Measurements from ENCODE around the gene ZMYND15.

ZMYND15 gene

GRCh38 chr17:4785311-4786105, 45.9 kb downstream of the ZMYND15 start:
- no peak overlapping the region for H4K8ac ChIP-seq (ENCODE audit: low read length)
- H3K27me3 ChIP-seq (ENCODE audit: control insufficient read depth in 1 of 2, insufficient read depth in 1 of 2, low read length in 2 of 2), result peaks cover 8 to 39% of the 10 kb centered on the region in 2 experiments
- no peak overlapping the region for H3K4me2 ChIP-seq (ENCODE audit: low read length, poor library complexity, severe bottlenecking)
- no peak overlapping the region for H2BK15ac ChIP-seq (ENCODE audit: low read depth, poor library complexity, severe bottlenecking)
- H3K4me1 ChIP-seq (ENCODE audit: control insufficient read depth, insufficient read depth, low read depth, low read length), result peaks cover 15% of the 10 kb centered on the region
- H3K14ac ChIP-seq (ENCODE audit: low read length in 2 of 2), result no peak overlapping the region
- no peak overlapping the region for H4K91ac ChIP-seq (ENCODE audit: low read length)
- no peak overlapping the region for H3K27ac ChIP-seq (ENCODE audit: low read length, poor library complexity, severe bottlenecking)
- peak overlapping the region; percentile 46 for H3K9ac ChIP-seq (ENCODE audit: low read length)
- peak overlapping the region in 1 of 2 experiments; percentile 69 for H3K4me3 ChIP-seq (ENCODE audit: insufficient read depth in 1 of 2, low read depth in 1 of 2, low read length in 2 of 2)
- no peak overlapping the region for H3K23ac ChIP-seq (ENCODE audit: low read length in 2 of 2)
- 93% methylated on average over 61 of the region's 61 CpGs for WGBS
- H3K9me3 ChIP-seq (ENCODE audit: control insufficient read depth, low read length), result no peaks in the 10 kb centered on the region
- no peak overlapping the region for H2BK12ac ChIP-seq (ENCODE audit: low read length in 2 of 2)
- no peak overlapping the region for H2BK5ac ChIP-seq (ENCODE audit: low read depth, low read length, poor library complexity, severe bottlenecking)
- no peak overlapping the region for H3K4ac ChIP-seq (ENCODE audit: low read depth in 1 of 2, low read length in 2 of 2)
- peaks cover 7% of the 10 kb centered on the region for H3K79me1 ChIP-seq (replicated peaks; ENCODE audit: low read length, poor library complexity, severe bottlenecking)
- H3K18ac ChIP-seq (ENCODE audit: low read depth in 1 of 2, low read length in 2 of 2), result no peak overlapping the region
- no peak for DNase-seq
- no peaks in the 10 kb centered on the region for H3K36me3 ChIP-seq (ENCODE audit: control insufficient read depth in 1 of 2, insufficient read depth in 2 of 2, low read depth in 1 of 2, low read length in 2 of 2)
- H2BK120ac ChIP-seq (ENCODE audit: low read depth, low read length), result no peak overlapping the region
- no peak overlapping the region for H2AFZ ChIP-seq (ENCODE audit: low read depth, low read length)
- no peak overlapping the region for H2AK5ac ChIP-seq (ENCODE audit: low read length, severe bottlenecking)

- Histone ChIP-seq H3K27ac (ENCODE audit: low read length, poor library complexity, severe bottlenecking) (no peak within 1 kb of the TSS), H2BK5ac (ENCODE audit: low read depth, low read length, poor library complexity, severe bottlenecking) (no peak within 1 kb of the TSS), H3K4me1 (ENCODE audit: control insufficient read depth, insufficient read depth, low read depth, low read length) (peaks cover 15% of the 10 kb centered on the region), H2BK120ac (ENCODE audit: low read depth, low read length) (no peak within 1 kb of the TSS), H3K4me3 (ENCODE audit: insufficient read depth in 1 of 2, low read depth in 1 of 2, low read length in 2 of 2) (peak within 1 kb of the TSS in 1 of 2 experiments; percentile 69), H2AFZ (ENCODE audit: low read depth, low read length) (no peak within 1 kb of the TSS), H4K91ac (ENCODE audit: low read length) (no peak within 1 kb of the TSS), H2BK12ac (ENCODE audit: low read length in 2 of 2) (no peak within 1 kb of the TSS), H3K9me3 (ENCODE audit: control insufficient read depth, low read length) (no peaks in the 10 kb centered on the region), H2AK5ac (ENCODE audit: low read length, severe bottlenecking) (no peak within 1 kb of the TSS), H4K8ac (ENCODE audit: low read length) (no peak within 1 kb of the TSS), H3K9ac (ENCODE audit: low read length) (peak within 1 kb of the TSS; percentile 46), H3K79me1 (replicated peaks; ENCODE audit: low read length, poor library complexity, severe bottlenecking) (peaks cover 7% of the 10 kb centered on the region), H3K4me2 (ENCODE audit: low read length, poor library complexity, severe bottlenecking) (no peak within 1 kb of the TSS), H3K36me3 (ENCODE audit: control insufficient read depth in 1 of 2, insufficient read depth in 2 of 2, low read depth in 1 of 2, low read length in 2 of 2) (no peaks in the 10 kb centered on the region), H3K27me3 (ENCODE audit: control insufficient read depth in 1 of 2, insufficient read depth in 1 of 2, low read length in 2 of 2) (peaks cover 8 to 34% of the 10 kb centered on the region in 2 experiments), H3K14ac (ENCODE audit: low read length in 2 of 2) (no peak within 1 kb of the TSS), H3K4ac (ENCODE audit: low read depth in 1 of 2, low read length in 2 of 2) (no peak within 1 kb of the TSS), H2BK15ac (ENCODE audit: low read depth, poor library complexity, severe bottlenecking) (no peak within 1 kb of the TSS), H3K18ac (ENCODE audit: low read depth in 1 of 2, low read length in 2 of 2) (no peak within 1 kb of the TSS), H3K23ac (ENCODE audit: low read length in 2 of 2) (peak within 1 kb of the TSS in 1 of 2 experiments; percentile 9)
- DNase-seq, result no peak
- 91% methylated on average over 20 of the region's 24 CpGs for WGBS
These were observed 46.5 kb downstream of the ZMYND15 start, which contains the start of gene VMO1 for GRCh38 chr17:4786106-4786511. VMO1 (minus strand) TSS chr17:4786364; CDS start chr17:4786352, 12 bp downstream.

GRCh38 chr17:4786516-4786915, 46.9 kb downstream of the ZMYND15 start:
- Histone ChIP-seq H3K27me3 (ENCODE audit: control insufficient read depth in 1 of 2, insufficient read depth in 1 of 2, low read length in 2 of 2) (peaks cover 8 to 34% of the 10 kb centered on the region in 2 experiments), H3K9me3 (ENCODE audit: control insufficient read depth, low read length) (no peaks in the 10 kb centered on the region), H3K23ac (ENCODE audit: low read length in 2 of 2) (peak overlapping the region in 1 of 2 experiments; percentile 9), H3K4me2 (ENCODE audit: low read length, poor library complexity, severe bottlenecking) (no peak overlapping the region), H3K36me3 (ENCODE audit: control insufficient read depth in 1 of 2, insufficient read depth in 2 of 2, low read depth in 1 of 2, low read length in 2 of 2) (no peaks in the 10 kb centered on the region), H3K4me1 (ENCODE audit: control insufficient read depth, insufficient read depth, low read depth, low read length) (peaks cover 15% of the 10 kb centered on the region), H4K8ac (ENCODE audit: low read length) (no peak overlapping the region), H2AK5ac (ENCODE audit: low read length, severe bottlenecking) (no peak overlapping the region), H2BK120ac (ENCODE audit: low read depth, low read length) (no peak overlapping the region), H3K18ac (ENCODE audit: low read depth in 1 of 2, low read length in 2 of 2) (no peak overlapping the region), H3K79me1 (replicated peaks; ENCODE audit: low read length, poor library complexity, severe bottlenecking) (peaks cover 7% of the 10 kb centered on the region), H3K14ac (ENCODE audit: low read length in 2 of 2) (no peak overlapping the region), H2BK15ac (ENCODE audit: low read depth, poor library complexity, severe bottlenecking) (no peak overlapping the region), H3K4ac (ENCODE audit: low read depth in 1 of 2, low read length in 2 of 2) (no peak overlapping the region), H2BK5ac (ENCODE audit: low read depth, low read length, poor library complexity, severe bottlenecking) (no peak overlapping the region), H2BK12ac (ENCODE audit: low read length in 2 of 2) (no peak overlapping the region), H3K27ac (ENCODE audit: low read length, poor library complexity, severe bottlenecking) (no peak overlapping the region), H3K9ac (ENCODE audit: low read length) (peak overlapping the region; percentile 46), H2AFZ (ENCODE audit: low read depth, low read length) (no peak overlapping the region), H3K4me3 (ENCODE audit: insufficient read depth in 1 of 2, low read depth in 1 of 2, low read length in 2 of 2) (peak overlapping the region in 1 of 2 experiments; percentile 69), H4K91ac (ENCODE audit: low read length) (no peak overlapping the region)
- DNase-seq, result no peak
- WGBS, result 86% methylated on average over 5 of the region's 6 CpGs

GRCh38 chr17:4788159-4788806, 48.6 kb downstream of the ZMYND15 start:
- H3K9me3 ChIP-seq (ENCODE audit: control insufficient read depth, low read length), result no peaks in the 10 kb centered on the region
- H3K4me1 ChIP-seq (ENCODE audit: control insufficient read depth, insufficient read depth, low read depth, low read length), result peaks cover 15% of the 10 kb centered on the region
- peak overlapping the region; percentile 86 for H3K9ac ChIP-seq (ENCODE audit: low read length)
- H2BK15ac ChIP-seq (ENCODE audit: low read depth, poor library complexity, severe bottlenecking), result no peak overlapping the region
- no peak overlapping the region for H3K27ac ChIP-seq (ENCODE audit: low read length, poor library complexity, severe bottlenecking)
- H2AFZ ChIP-seq (ENCODE audit: low read depth, low read length), result no peak overlapping the region
- no peak overlapping the region for H4K8ac ChIP-seq (ENCODE audit: low read length)
- H3K14ac ChIP-seq (ENCODE audit: low read length in 2 of 2), result no peak overlapping the region
- no peak overlapping the region for H3K23ac ChIP-seq (ENCODE audit: low read length in 2 of 2)
- 86% methylated on average over 11 of the region's 14 CpGs for WGBS
- H2BK12ac ChIP-seq (ENCODE audit: low read length in 2 of 2), result no peak overlapping the region
- no peak overlapping the region for H3K4ac ChIP-seq (ENCODE audit: low read depth in 1 of 2, low read length in 2 of 2)
- H4K91ac ChIP-seq (ENCODE audit: low read length), result no peak overlapping the region
- H3K18ac ChIP-seq (ENCODE audit: low read depth in 1 of 2, low read length in 2 of 2), result no peak overlapping the region
- no peak overlapping the region for H2BK5ac ChIP-seq (ENCODE audit: low read depth, low read length, poor library complexity, severe bottlenecking)
- peaks cover 3 to 23% of the 10 kb centered on the region in 2 experiments for H3K27me3 ChIP-seq (ENCODE audit: control insufficient read depth in 1 of 2, insufficient read depth in 1 of 2, low read length in 2 of 2)
- H2BK120ac ChIP-seq (ENCODE audit: low read depth, low read length), result no peak overlapping the region
- no peak overlapping the region for H2AK5ac ChIP-seq (ENCODE audit: low read length, severe bottlenecking)
- H3K4me3 ChIP-seq (ENCODE audit: insufficient read depth in 1 of 2, low read depth in 1 of 2, low read length in 2 of 2), result peak overlapping the region in 1 of 2 experiments; percentile 86
- peaks cover 7% of the 10 kb centered on the region for H3K79me1 ChIP-seq (replicated peaks; ENCODE audit: low read length, poor library complexity, severe bottlenecking)
- H3K36me3 ChIP-seq (ENCODE audit: control insufficient read depth in 1 of 2, insufficient read depth in 2 of 2, low read depth in 1 of 2, low read length in 2 of 2), result no peaks in the 10 kb centered on the region
- no peak for DNase-seq
- H3K4me2 ChIP-seq (ENCODE audit: low read length, poor library complexity, severe bottlenecking), result peak overlapping the region; percentile 100
